ENCODE data around the gene SPR.

The SPR gene

GRCh38 chr2:72862239-72862988, 24.8 kb upstream of the SPR start:
- Histone ChIP-seq H3K9ac (ENCODE audit: low read length) (peak overlapping the region; percentile 48), H3K4me1 (ENCODE audit: control insufficient read depth, insufficient read depth, low read length) (peaks cover 9% of the 10 kb centered on the region), H3K27ac (ENCODE audit: low read depth, low read length) (no peak overlapping the region), H3K27me3 (ENCODE audit: control insufficient read depth, insufficient read depth, low read length) (peaks cover 18% of the 10 kb centered on the region), H3K9me3 (ENCODE audit: control insufficient read depth, insufficient read depth, low read depth, low read length) (no peaks in the 10 kb centered on the region), H3K36me3 (ENCODE audit: control insufficient read depth, insufficient read depth, low read length) (no peaks in the 10 kb centered on the region), H3K4me3 (ENCODE audit: low read depth, low read length) (peak overlapping the region; percentile 54)

- Histone ChIP-seq H3K9ac (ENCODE audit: low read length) (peak overlapping the region; percentile 10), H3K27ac (ENCODE audit: low read depth, low read length) (no peak overlapping the region), H3K4me3 (ENCODE audit: low read depth, low read length) (peak overlapping the region; percentile 54)
Measured at GRCh38 chr2:72863046-72863445, 24.2 kb upstream of the SPR start.

GRCh38 chr2:72864500-72864899, 22.7 kb upstream of the SPR start:
- Histone ChIP-seq H3K27me3 (ENCODE audit: control insufficient read depth, insufficient read depth, low read length) (peaks cover 18% of the 10 kb centered on the region), H3K36me3 (ENCODE audit: control insufficient read depth, insufficient read depth, low read length) (no peaks in the 10 kb centered on the region), H3K4me3 (ENCODE audit: low read depth, low read length) (no peak overlapping the region), H3K27ac (ENCODE audit: low read depth, low read length) (no peak overlapping the region), H3K9ac (ENCODE audit: low read length) (no peak overlapping the region), H3K4me1 (ENCODE audit: control insufficient read depth, insufficient read depth, low read length) (peaks cover 9% of the 10 kb centered on the region), H3K9me3 (ENCODE audit: control insufficient read depth, insufficient read depth, low read depth, low read length) (no peaks in the 10 kb centered on the region)

More at GRCh38 chr2:72863046-72863445, 24.2 kb upstream of the SPR start:
- H3K36me3 ChIP-seq (ENCODE audit: control insufficient read depth, insufficient read depth, low read length): no peaks in the 10 kb centered on the region
- H3K9me3 ChIP-seq (ENCODE audit: control insufficient read depth, insufficient read depth, low read depth, low read length): no peaks in the 10 kb centered on the region
- peaks cover 9% of the 10 kb centered on the region for H3K4me1 ChIP-seq (ENCODE audit: control insufficient read depth, insufficient read depth, low read length)
- H3K27me3 ChIP-seq (ENCODE audit: control insufficient read depth, insufficient read depth, low read length): peaks cover 18% of the 10 kb centered on the region

GRCh38 chr2:72871060-72871459, 16.1 kb upstream of the SPR start:
- Histone ChIP-seq H3K27ac (ENCODE audit: low read depth, low read length) (no peak overlapping the region), H3K4me1 (ENCODE audit: control insufficient read depth, insufficient read depth, low read length) (no peaks in the 10 kb centered on the region), H3K36me3 (ENCODE audit: control insufficient read depth, insufficient read depth, low read length) (no peaks in the 10 kb centered on the region), H3K4me3 (ENCODE audit: low read depth, low read length) (no peak overlapping the region), H3K9ac (ENCODE audit: low read length) (no peak overlapping the region), H3K27me3 (ENCODE audit: control insufficient read depth, insufficient read depth, low read length) (peaks cover 18% of the 10 kb centered on the region; the same call in 1 of the 2 replicates), H3K9me3 (ENCODE audit: control insufficient read depth, insufficient read depth, low read depth, low read length) (no peaks in the 10 kb centered on the region; the same call in 1 of the 2 replicates)

GRCh38 chr2:72871880-72872279, 15.3 kb upstream of the SPR start:
- no peaks in the 10 kb centered on the region for H3K36me3 ChIP-seq (ENCODE audit: control insufficient read depth, insufficient read depth, low read length)
- H3K4me3 ChIP-seq (ENCODE audit: low read depth, low read length): no peak overlapping the region
- H3K4me1 ChIP-seq (ENCODE audit: control insufficient read depth, insufficient read depth, low read length): no peaks in the 10 kb centered on the region
- H3K9ac ChIP-seq (ENCODE audit: low read length): no peak overlapping the region
- no peak overlapping the region for H3K27ac ChIP-seq (ENCODE audit: low read depth, low read length)
- H3K9me3 ChIP-seq (ENCODE audit: control insufficient read depth, insufficient read depth, low read depth, low read length): no peaks in the 10 kb centered on the region; the same call in 1 of the 2 replicates
- peaks cover 18% of the 10 kb centered on the region; the same call in 1 of the 2 replicates for H3K27me3 ChIP-seq (ENCODE audit: control insufficient read depth, insufficient read depth, low read length)

GRCh38 chr2:72883356-72883962, 3.7 kb upstream of the SPR start:
- Histone ChIP-seq H3K27me3 (ENCODE audit: control insufficient read depth, insufficient read depth, low read length) (peaks cover 67% of the 10 kb centered on the region), H3K4me1 (ENCODE audit: control insufficient read depth, insufficient read depth, low read length) (peaks cover 6% of the 10 kb centered on the region)

GRCh38 chr2:72886505-72887031, 640 bp upstream of the SPR start:
- Histone ChIP-seq H3K4me3 (ENCODE audit: low read depth, low read length) (peak overlapping the region; percentile 67), H3K9me3 (ENCODE audit: control insufficient read depth, insufficient read depth, low read depth, low read length) (no peaks in the 10 kb centered on the region), H3K27me3 (ENCODE audit: control insufficient read depth, insufficient read depth, low read length) (peaks cover 84% of the 10 kb centered on the region), H3K36me3 (ENCODE audit: control insufficient read depth, insufficient read depth, low read length) (no peaks in the 10 kb centered on the region), H3K4me1 (ENCODE audit: control insufficient read depth, insufficient read depth, low read length) (peaks cover 6% of the 10 kb centered on the region), H3K27ac (ENCODE audit: low read depth, low read length) (no peak overlapping the region), H3K9ac (ENCODE audit: low read length) (no peak overlapping the region)

More at GRCh38 chr2:72883356-72883962, 3.7 kb upstream of the SPR start:
- no peaks in the 10 kb centered on the region for H3K36me3 ChIP-seq (ENCODE audit: control insufficient read depth, insufficient read depth, low read length)
- H3K9ac ChIP-seq (ENCODE audit: low read length): no peak overlapping the region
- H3K9me3 ChIP-seq (ENCODE audit: control insufficient read depth, insufficient read depth, low read depth, low read length): no peaks in the 10 kb centered on the region
- H3K4me3 ChIP-seq (ENCODE audit: low read depth, low read length): no peak overlapping the region
- H3K27ac ChIP-seq (ENCODE audit: low read depth, low read length): no peak overlapping the region

GRCh38 chr2:72887740-72888437, 681 bp downstream of the SPR start:
- Histone ChIP-seq H3K27ac (ENCODE audit: low read depth, low read length) (no peak overlapping the region), H3K36me3 (ENCODE audit: control insufficient read depth, insufficient read depth, low read length) (no peaks in the 10 kb centered on the region), H3K4me3 (ENCODE audit: low read depth, low read length) (peak overlapping the region; percentile 67), H3K27me3 (ENCODE audit: control insufficient read depth, insufficient read depth, low read length) (peaks cover 82% of the 10 kb centered on the region), H3K4me1 (ENCODE audit: control insufficient read depth, insufficient read depth, low read length) (peaks cover 6% of the 10 kb centered on the region), H3K9me3 (ENCODE audit: control insufficient read depth, insufficient read depth, low read depth, low read length) (no peaks in the 10 kb centered on the region), H3K9ac (ENCODE audit: low read length) (peak overlapping the region; percentile 18)

- Histone ChIP-seq H3K27me3 (ENCODE audit: control insufficient read depth, insufficient read depth, low read length) (peaks cover 87% of the 10 kb centered on the region), H3K4me3 (ENCODE audit: low read depth, low read length) (no peak overlapping the region), H3K9ac (ENCODE audit: low read length) (no peak overlapping the region), H3K36me3 (ENCODE audit: control insufficient read depth, insufficient read depth, low read length) (no peaks in the 10 kb centered on the region), H3K27ac (ENCODE audit: low read depth, low read length) (no peak overlapping the region), H3K4me1 (ENCODE audit: control insufficient read depth, insufficient read depth, low read length) (peaks cover 6% of the 10 kb centered on the region), H3K9me3 (ENCODE audit: control insufficient read depth, insufficient read depth, low read depth, low read length) (no peaks in the 10 kb centered on the region)
Measured at GRCh38 chr2:72888438-72889202, 1.4 kb downstream of the SPR start.

GRCh38 chr2:72889991-72890390, 2.8 kb downstream of the SPR start:
- no peak overlapping the region for H3K4me3 ChIP-seq (ENCODE audit: low read depth, low read length)
- no peaks in the 10 kb centered on the region for H3K9me3 ChIP-seq (ENCODE audit: control insufficient read depth, insufficient read depth, low read depth, low read length)
- no peak overlapping the region for H3K9ac ChIP-seq (ENCODE audit: low read length)
- H3K27ac ChIP-seq (ENCODE audit: low read depth, low read length): no peak overlapping the region
- H3K4me1 ChIP-seq (ENCODE audit: control insufficient read depth, insufficient read depth, low read length): peaks cover 15% of the 10 kb centered on the region
- no peaks in the 10 kb centered on the region for H3K36me3 ChIP-seq (ENCODE audit: control insufficient read depth, insufficient read depth, low read length)
- H3K27me3 ChIP-seq (ENCODE audit: control insufficient read depth, insufficient read depth, low read length): peaks cover 89% of the 10 kb centered on the region

Measured in HUES6 (cell line).